ENCODE data around the gene GSTM3.

DNA sequence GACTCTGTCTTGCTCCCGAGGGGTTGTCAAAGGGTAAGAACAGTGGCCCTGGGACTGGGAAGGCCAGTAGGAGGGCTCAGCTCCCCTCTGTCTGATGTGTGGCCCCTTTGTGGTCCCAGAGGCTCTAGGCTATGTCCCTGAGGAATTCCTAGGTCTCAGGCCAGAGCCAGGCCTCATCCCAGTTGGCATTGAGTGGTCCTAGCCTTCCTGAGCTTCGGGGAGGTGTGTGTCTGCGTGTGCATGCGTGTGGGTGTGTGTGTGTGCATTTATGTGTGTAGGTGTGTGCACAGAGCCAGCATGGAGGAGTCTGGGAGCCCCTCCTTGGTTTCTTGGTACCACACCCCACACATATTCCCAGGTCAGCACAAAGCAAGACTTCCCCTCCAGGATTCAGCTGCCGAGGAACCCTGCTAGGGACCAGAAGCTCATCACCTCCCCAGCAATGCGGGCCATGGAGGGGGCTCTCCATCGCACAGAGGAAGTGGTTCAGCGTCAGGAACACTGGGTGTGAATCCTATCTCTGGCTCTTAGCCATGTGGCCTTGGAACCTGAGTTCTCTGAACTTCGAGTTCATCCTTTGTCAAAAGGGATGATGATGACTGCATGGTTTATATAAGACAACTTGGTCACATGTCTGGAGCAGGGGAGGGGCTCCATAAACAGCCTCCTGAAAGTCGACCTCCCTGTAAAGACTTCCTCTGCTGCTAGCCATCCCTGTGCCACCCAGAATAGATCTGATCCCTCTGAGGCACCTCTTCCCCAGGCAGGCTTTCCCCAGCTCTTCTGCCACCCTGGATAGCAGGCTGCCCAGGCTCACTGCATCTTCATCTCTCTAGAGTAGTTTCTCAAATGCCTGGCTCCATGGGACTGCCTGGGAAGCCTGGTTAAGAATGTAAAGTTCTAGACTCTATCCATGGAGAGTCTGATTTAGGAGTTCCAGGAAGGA lies 31.1 kb upstream of the GSTM3 start:
- TF ChIP-seq, protein P1, sequence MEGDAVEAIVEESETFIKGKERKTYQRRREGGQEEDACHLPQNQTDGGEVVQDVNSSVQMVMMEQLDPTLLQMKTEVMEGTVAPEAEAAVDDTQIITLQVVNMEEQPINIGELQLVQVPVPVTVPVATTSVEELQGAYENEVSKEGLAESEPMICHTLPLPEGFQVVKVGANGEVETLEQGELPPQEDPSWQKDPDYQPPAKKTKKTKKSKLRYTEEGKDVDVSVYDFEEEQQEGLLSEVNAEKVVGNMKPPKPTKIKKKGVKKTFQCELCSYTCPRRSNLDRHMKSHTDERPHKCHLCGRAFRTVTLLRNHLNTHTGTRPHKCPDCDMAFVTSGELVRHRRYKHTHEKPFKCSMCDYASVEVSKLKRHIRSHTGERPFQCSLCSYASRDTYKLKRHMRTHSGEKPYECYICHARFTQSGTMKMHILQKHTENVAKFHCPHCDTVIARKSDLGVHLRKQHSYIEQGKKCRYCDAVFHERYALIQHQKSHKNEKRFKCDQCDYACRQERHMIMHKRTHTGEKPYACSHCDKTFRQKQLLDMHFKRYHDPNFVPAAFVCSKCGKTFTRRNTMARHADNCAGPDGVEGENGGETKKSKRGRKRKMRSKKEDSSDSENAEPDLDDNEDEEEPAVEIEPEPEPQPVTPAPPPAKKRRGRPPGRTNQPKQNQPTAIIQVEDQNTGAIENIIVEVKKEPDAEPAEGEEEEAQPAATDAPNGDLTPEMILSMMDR (IDR thresholded peaks at IDR 0.05; ENCODE audit: insufficient read depth, low read depth, low read length) = no peak
- TF ChIP-seq EZH2 (IDR thresholded peaks at IDR 0.05; ENCODE audit: insufficient read depth, low read length) = no peak

All from astrocyte (in vitro differentiated cells and primary cell).